HG02798 (cell line): Measurements from ENCODE around the gene CTIF.

Source experiments
- ATAC-seq: cut with Tn5 transposase; IDR thresholded peaks from one replicate; pipeline ENCODE4 v1.9.1; 2021; ENCODE audit warnings: mild to moderate bottlenecking; ENCODE audit not compliant: unreplicated experiment, poor library complexity

The CTIF gene

DNA sequence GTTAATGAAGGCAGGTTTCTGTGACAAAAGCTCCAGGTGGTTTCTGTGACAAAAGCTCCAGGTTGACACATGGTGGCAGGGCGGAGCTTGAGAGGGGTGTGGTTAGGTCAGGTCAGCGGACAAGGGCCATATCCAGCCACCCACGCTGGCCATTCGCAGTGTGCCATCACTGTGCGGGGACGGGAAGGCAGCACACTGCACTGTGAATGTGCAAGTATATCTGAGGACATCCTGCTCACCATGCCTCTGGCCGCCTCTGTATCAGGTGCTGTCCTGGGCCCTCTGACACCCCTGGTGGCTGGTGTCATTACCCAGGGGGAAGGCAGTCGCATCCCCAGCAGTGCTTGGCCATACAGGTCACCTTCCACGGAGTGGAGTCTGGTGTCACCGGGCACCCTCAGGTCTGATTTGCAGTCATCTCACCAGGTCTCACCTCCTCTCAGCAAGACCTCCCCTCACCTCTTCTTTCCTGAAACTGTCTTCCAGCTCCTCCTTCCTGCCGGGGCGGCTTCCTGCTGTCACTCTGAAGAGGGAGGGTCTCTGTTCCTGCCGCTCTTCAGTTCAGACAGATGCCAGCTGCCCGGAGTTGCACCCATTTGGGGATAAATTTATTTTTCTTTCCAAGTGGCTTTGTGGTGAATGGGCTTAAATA is 34.9 kb downstream of the CTIF start:
- no peak for ATAC-seq

- ATAC-seq, result no peak
Measured at GRCh38 chr18:48574667-48575300, 36.0 kb downstream of the CTIF start.

DNA sequence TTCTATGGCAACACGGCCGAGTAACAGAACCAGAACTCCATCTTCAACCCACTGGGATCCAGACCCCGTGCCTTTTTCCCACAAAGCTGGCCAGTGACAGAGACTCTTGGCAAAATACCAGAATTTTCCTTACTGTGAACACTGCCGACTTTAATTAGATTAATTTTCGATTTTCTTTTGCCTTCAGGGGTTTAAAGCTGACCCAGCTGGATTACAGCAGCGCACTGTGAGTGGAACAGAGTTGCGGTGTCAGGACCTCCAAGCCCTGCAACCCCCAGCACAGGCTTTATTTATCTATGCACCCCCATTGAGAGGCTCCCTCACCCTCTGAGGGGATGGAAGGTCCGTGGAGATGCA is 36.4 kb downstream of the CTIF start:
- ATAC-seq, result no peak

- ATAC-seq, result no peak
Measured at GRCh38 chr18:48575658-48576456, 37.0 kb downstream of the CTIF start.

GRCh38 chr18:48576457-48576771 is 37.6 kb downstream of the CTIF start:
- ATAC-seq, result no peak

GRCh38 chr18:48577478-48578190 is 38.8 kb downstream of the CTIF start:
- no peak for ATAC-seq

GRCh38 chr18:48578289-48578688 is 39.5 kb downstream of the CTIF start:
- ATAC-seq, result no peak

DNA sequence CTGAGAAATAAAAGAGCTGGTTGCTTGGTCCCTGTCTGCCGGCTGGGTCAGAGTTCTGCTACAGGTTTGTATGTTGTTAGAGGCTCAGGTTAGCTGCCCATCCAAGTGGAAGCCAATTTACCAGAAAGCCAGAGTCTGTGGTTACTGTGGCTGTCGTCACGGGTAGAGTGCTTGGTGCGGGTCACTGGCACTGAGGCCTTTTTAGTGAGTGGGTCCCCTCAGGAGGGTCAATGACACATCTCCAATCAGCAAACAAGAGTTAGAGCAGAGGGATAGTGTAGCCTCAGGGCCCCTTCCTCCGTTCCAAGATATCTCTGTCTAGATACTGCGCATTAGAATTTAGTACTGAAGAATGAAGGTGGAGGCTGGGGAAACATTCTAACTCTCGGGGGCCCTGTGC is 41.2 kb downstream of the CTIF start:
- no peak for ATAC-seq

- ATAC-seq, result no peak
Measured at GRCh38 chr18:48580782-48581181, 42.0 kb downstream of the CTIF start.

- no peak for ATAC-seq
Measured at GRCh38 chr18:48581206-48581605, 42.4 kb downstream of the CTIF start.

DNA sequence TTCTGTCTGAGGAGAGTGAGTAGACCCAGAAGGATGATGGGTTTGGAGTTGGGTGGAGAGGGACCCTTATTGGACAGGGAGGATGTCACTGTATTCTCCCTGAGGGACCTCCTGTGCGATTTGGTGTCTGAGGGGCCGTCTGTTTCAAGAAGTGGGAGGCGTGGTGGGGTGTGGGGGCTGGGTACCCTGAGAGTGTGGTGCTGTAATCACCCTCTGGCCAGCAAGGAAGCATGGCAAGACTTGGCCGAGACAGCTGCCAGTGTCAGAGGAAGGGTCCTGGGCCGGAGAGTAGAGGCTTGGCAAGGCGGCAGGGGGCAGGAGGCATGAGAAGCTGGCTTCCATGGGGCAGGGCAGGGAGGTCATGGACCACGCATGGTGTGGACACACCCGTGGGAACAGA is 43.1 kb downstream of the CTIF start:
- no peak for ATAC-seq

DNA sequence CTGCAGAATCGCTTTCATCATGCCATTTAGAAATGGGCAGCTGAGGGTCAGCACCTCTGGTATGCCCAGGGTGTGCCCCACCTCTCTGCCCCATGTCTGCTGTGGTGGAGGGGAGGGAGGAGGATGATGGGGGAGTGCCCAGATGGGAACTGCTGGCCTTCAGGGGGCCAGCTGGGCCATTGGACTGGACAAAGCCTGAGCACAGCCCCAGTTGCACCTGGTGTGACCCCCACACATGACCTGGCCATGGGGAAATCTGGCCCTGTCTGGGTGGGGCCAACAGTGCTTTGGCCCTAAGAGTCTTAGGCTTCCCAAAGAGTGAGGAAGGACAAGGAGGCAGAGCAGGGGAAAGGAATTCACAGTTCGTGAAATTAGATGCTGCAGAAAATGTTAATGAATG is 44.1 kb downstream of the CTIF start:
- ATAC-seq, result no peak

GRCh38 chr18:48583573-48583972 is 44.7 kb downstream of the CTIF start:
- no peak for ATAC-seq

GRCh38 chr18:48589797-48590519 is 51.1 kb downstream of the CTIF start:
- no peak for ATAC-seq

- no peak for ATAC-seq
Measured at GRCh38 chr18:48590678-48591077, 51.8 kb downstream of the CTIF start.

DNA sequence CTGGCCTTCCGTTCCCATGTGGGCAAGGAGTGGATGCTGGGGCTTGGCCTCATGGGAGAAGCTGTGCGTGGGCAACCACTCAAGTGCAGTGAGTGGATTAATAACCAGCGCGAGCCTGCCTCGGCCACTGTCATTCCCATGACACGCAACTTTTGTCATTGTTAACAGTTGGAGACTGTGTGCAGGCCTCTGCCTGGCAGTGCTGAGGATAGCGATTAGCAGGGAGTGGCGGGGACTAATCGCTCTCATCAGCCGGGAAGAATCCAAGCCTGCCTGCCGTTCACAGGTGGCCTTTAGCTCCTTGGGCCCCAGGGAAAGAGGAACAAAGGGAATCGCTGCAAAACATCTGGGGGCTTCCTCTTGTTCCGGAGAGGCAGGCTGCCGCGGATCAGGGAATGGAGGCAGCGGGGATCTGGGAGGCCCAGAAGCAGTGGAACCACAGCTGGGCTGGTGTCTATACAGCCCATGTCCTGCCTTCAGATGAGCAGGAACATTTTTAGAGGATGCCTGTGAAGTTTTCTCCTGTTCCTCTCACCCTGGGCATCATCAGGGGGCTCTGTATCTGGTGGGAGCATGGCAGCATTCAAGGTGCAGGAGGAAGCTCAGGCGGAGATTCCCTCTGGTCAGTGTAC is 53.8 kb downstream of the CTIF start:
- ATAC-seq, result no peak

DNA sequence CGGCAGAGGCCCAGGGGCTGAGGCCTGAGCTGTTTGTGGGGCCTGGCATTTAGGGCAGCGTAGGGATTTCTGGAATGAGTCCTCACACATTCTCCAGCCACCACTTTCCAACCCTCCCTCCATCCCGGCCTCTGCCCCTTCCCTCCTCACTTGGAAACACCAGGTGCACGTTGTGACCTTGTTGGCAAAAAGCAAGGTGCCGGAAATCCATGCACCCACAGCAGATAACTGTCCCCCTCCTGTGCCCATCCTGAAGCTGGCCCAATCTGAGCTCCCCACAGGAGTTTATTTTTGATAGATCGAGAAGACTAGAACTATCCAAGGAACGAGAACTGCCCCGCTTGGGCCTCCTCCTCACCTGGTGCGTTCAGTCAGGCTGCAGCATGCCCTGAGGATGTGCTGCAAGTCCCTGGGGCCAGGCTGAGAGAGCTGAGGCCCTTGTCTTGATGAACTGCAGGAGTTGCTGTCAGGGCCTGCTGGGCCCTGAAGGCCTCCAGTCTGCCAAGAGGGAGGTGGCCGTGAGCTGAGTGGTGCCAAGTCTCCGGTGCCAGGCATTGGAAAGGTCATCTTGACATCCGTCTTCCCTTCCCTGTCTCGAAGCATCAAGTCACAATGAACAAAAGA is 55.8 kb downstream of the CTIF start:
- no peak for ATAC-seq

DNA sequence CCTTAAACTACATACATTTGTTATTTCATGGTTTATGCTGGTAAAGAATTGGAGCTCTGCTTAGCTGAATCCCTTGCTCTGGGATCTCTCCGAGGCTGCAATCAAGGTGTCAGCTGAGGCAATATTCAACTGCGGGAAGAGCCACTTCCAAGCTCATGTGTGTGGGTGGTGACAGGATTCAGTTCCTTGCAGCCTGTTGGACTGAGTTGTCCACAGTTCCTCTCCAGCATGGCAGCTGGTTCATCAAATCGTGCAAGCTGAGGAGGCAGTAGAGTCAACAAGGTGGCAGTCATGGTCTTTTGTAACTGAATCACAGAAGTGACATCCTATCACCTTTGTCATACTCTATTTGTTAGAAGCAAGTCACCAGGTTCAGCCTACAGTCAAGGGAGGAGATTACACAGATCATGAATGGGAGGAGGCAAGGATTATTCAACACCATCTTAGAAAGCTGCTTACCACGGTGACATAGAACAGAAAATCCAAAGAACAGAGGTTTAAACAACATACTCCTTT is 56.9 kb downstream of the CTIF start:
- ATAC-seq, result no peak

DNA sequence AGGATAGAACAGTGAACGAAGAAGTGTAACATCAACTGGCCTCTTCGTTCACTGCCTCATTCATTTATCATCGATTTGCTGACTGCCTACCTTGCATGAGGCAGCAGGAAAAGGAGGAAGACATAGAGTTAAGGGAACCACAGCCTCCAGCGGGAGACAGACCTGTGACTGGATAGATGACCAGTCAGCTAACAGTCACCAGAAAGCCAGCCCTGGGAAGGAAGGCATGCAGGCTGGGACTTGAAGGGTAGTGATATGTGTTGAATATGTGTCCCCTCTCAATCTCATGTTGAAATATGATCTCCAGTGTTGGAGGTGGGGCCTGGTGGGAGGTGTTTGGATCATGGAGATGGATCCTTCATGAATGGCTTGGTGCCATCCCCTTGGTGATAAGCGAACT is 58.3 kb downstream of the CTIF start:
- ATAC-seq, result no peak
